Neuronal stem cell (in vitro differentiated cells): Measurements from ENCODE around the gene DCAF8.
A peak's percentile ranks its signal among the peaks of the same experiment; 100 is the strongest.

ENCODE experiments used
- DNase-seq: peaks from one replicate; pipeline ENCODE4 v3.0.0-alpha.2; 2013; ENCODE audit warnings: low spot score
- H2AFZ ChIP-seq: one replicate; pipeline ENCODE4 v1.6.1; 2013; ENCODE audit warnings: mild to moderate bottlenecking, low read length, inconsistent platforms
- H2AK5ac ChIP-seq: 2 replicates; pipeline ENCODE4 v1.6.1; 2013; ENCODE audit warnings: low read depth, mild to moderate bottlenecking, inconsistent platforms, low read length, moderate library complexity, mixed read lengths
- H2BK120ac ChIP-seq: 2 replicates; pipeline ENCODE4 v1.6.1; 2013; ENCODE audit warnings: low read depth, mild to moderate bottlenecking, inconsistent platforms, low read length, moderate library complexity, mixed read lengths
- H2BK12ac ChIP-seq: one replicate; pipeline ENCODE4 v1.6.1; 2013; ENCODE audit warnings: low read length, inconsistent platforms
- H2BK15ac ChIP-seq: 2 replicates; pipeline ENCODE4 v1.6.1; 2013; ENCODE audit warnings: mild to moderate bottlenecking, low read length, inconsistent platforms, mixed read lengths
- H2BK5ac ChIP-seq: one replicate; pipeline ENCODE4 v1.6.1; 2013; ENCODE audit warnings: inconsistent platforms, mild to moderate bottlenecking, low read length, moderate library complexity
- H3K14ac ChIP-seq: one replicate; pipeline ENCODE4 v1.6.1; 2013; ENCODE audit warnings: low read length, inconsistent platforms
- H3K18ac ChIP-seq: 2 replicates; pipeline ENCODE4 v1.6.1; 2013; ENCODE audit warnings: low read length, inconsistent platforms
- H3K23ac ChIP-seq: 2 replicates; pipeline ENCODE4 v1.6.1; 2013; ENCODE audit warnings: low read depth, mild to moderate bottlenecking, mixed read lengths, low read length, inconsistent platforms; ENCODE audit not compliant: poor library complexity
- H3K27ac ChIP-seq: replicated peaks from 3 replicates; pipeline ENCODE4 v1.5.1; 2013; ENCODE audit warnings: low read length, inconsistent platforms
- H3K27me3 ChIP-seq, 3 experiments: 2 replicates each; pipeline ENCODE4 v1.6.1; 2013; ENCODE audit warnings: low read length in 3 of 3, mild to moderate bottlenecking in 2 of 3, inconsistent platforms in 1 of 3, low read depth in 1 of 3, mixed read lengths in 1 of 3, moderate library complexity in 1 of 3; ENCODE audit not compliant: control insufficient read depth in 3 of 3, insufficient read depth in 3 of 3
- H3K36me3 ChIP-seq, 2 donors: replicated peaks in 1 of 2; 2 replicates each; pipeline ENCODE4 v1.6.1; 2013; ENCODE audit warnings: low read length in 2 of 2; ENCODE audit not compliant: control insufficient read depth in 2 of 2, insufficient read depth in 2 of 2
- H3K4ac ChIP-seq: 2 replicates; pipeline ENCODE4 v1.6.1; 2013; ENCODE audit warnings: inconsistent platforms, mild to moderate bottlenecking, low read length, moderate library complexity
- H3K4me1 ChIP-seq, 2 donors: 1 replicate in 1 of 2; 2 replicates in 1 of 2; pipeline ENCODE4 v1.6.1; 2013; ENCODE audit warnings: low read length in 2 of 2, low read depth in 1 of 2; ENCODE audit not compliant: control insufficient read depth in 2 of 2, insufficient read depth in 1 of 2
- H3K4me2 ChIP-seq: one replicate; pipeline ENCODE4 v1.6.1; 2013; ENCODE audit warnings: mild to moderate bottlenecking, low read length, inconsistent platforms; ENCODE audit not compliant: insufficient read depth, poor library complexity, severe bottlenecking
- H3K4me3 ChIP-seq, 2 donors: 2 replicates each; pipeline ENCODE4 v1.5.1; 2013; ENCODE audit warnings: low read length in 2 of 2, mild to moderate bottlenecking in 2 of 2, inconsistent platforms in 1 of 2, moderate library complexity in 1 of 2
- H3K79me1 ChIP-seq: one replicate; pipeline ENCODE4 v1.6.1; 2013; ENCODE audit warnings: low read depth, mild to moderate bottlenecking, inconsistent platforms, low read length, moderate library complexity
- H3K9ac ChIP-seq: one replicate; pipeline ENCODE4 v1.6.1; 2013; ENCODE audit warnings: mild to moderate bottlenecking, low read depth, low read length, inconsistent platforms; ENCODE audit not compliant: poor library complexity
- H3K9me3 ChIP-seq, 2 donors: replicated peaks in 1 of 2; 2 replicates each; pipeline versions ENCODE3 to v1.6.1; 2013; ENCODE audit warnings: low read length in 2 of 2, mild to moderate bottlenecking in 2 of 2, inconsistent platforms in 1 of 2, low read depth in 1 of 2, mixed read lengths in 1 of 2, moderate library complexity in 1 of 2; ENCODE audit not compliant: control insufficient read depth in 2 of 2, insufficient read depth in 1 of 2
- H4K8ac ChIP-seq: one replicate; pipeline ENCODE4 v1.6.1; 2013; ENCODE audit warnings: low read depth, mild to moderate bottlenecking, inconsistent platforms, low read length, moderate library complexity
- H4K91ac ChIP-seq: one replicate; pipeline ENCODE4 v1.6.1; 2013; ENCODE audit warnings: low read length, low read depth, mild to moderate bottlenecking, inconsistent platforms; ENCODE audit not compliant: poor library complexity
- WGBS, 2 donors: extraction: QIAGEN DNeasy Blood & Tissue Kit; methylation state at CpG; one replicate each; pipeline ENCODE4 v1.1.7; 2013; ENCODE audit warnings: missing lambda C conversion rate in 2 of 2, mixed read lengths in 1 of 2; ENCODE audit not compliant: insufficient read length in 2 of 2, insufficient replicate concordance in 1 of 2; ENCODE audit errors: extremely low coverage in 2 of 2; 5-methylcytosine and 5-hydroxymethylcytosine counted together

DCAF8 gene

DNA sequence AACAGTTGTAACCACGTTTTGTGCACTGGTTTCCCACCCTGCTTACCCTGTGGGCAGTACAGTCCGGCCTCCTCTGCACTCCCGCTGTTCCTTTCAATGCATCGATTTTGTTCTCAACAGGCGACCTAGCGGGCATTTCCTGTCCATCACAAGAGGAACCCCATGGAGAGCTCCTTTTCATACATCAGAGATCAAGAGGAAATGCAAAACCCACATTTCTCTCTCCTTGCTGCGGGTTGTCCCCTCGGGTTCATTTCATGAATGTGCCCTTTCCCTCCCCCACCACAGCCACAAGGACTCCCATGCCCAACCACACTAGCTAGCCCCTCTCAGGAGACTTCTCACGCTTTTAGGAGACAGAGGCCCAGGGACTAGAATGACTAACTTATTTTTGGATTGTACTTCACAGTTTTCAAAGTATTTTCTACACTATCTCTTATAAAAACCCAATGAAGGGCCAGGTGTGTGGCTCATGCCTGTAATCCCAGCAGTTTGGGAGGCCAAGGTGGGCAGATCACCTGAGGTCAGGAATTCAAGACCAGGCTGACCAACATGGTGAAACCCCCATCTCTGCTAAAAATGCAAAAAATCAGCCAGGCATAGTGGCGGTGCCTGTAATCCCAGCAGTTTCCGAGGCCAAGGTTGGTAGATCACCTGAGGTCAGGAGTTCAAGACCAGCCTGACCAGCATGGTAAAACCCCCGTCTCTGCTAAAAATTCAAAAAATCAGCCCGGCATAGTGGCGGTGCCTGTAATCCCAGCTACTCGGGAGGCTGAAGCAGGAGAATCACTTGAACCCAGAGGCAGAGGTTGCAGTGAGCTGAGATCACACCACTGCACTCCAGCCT, 92.6 kb downstream of the DCAF8 start:
- Histone ChIP-seq H3K4ac (no peak overlapping the region), H3K9ac (no peak overlapping the region), H3K79me1 (no peaks in the 10 kb centered on the region), H3K27me3 (no peaks in the 10 kb centered on the region), H2AK5ac (no peak overlapping the region), H4K8ac (no peak overlapping the region), H3K18ac (no peak overlapping the region), H3K36me3 (no peaks in the 10 kb centered on the region), H2BK5ac (no peak overlapping the region), H3K4me2 (peak overlapping the region; percentile 30), H3K23ac (no peak overlapping the region), H3K14ac (no peak overlapping the region), H3K9me3 (no peaks in the 10 kb centered on the region), H4K91ac (no peak overlapping the region), H2AFZ (no peak overlapping the region), H3K4me1 (peaks cover 11 to 39% of the 10 kb centered on the region in 2 donors), H3K27ac (peak overlapping the region; percentile 51), H2BK120ac (no peak overlapping the region), H3K4me3 (no peak overlapping the region), H2BK12ac (no peak overlapping the region), H2BK15ac (no peak overlapping the region)
- peak; percentile 67 for DNase-seq
- WGBS, 2 donors: no CpG with 5 or more reads among the region's 15 CpGs

DNA sequence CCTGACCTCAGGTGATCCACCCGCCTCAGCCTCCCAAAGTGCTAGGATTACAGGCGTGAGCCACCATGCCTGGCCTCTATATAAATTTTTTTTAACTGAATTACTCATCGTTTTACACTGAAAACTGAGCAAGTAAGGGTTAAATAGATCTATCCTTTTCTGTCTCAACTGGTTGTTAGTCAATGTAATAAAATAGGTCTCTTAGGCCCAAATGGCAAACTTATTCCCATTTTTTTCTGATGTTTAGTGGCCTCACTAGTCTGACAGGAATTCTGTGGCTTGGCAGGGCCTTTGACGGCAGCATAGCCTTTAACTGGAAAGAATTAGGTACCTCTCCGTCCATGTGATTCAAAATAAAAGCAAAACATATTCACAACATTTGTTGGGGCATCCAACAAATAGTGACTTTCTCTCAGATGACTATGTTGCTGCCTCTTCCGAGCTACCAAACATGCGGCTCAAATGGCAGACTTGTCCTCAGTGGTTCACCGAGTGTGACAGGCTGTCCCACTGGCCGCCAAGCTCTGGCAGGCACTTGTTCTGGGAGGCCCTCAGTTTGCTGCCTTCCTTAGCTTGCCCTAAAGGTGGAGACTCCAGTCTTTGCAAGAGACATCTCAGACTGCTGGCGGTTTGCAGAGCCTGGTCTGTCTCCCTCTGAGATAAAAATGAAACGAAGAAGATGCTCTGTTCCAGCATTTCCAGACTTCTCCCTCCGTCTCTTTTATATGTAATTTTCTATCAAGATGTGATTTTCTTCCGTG, 93.6 kb downstream of the DCAF8 start:
- Histone ChIP-seq H2AK5ac (no peak overlapping the region), H3K27me3 (no peaks in the 10 kb centered on the region), H2BK120ac (no peak overlapping the region), H3K9ac (no peak overlapping the region), H2BK12ac (no peak overlapping the region), H3K23ac (no peak overlapping the region), H3K27ac (peak overlapping the region; percentile 3), H3K4me1 (peaks cover 11 to 39% of the 10 kb centered on the region in 2 donors), H4K8ac (no peak overlapping the region), H2AFZ (peak overlapping the region; percentile 47), H3K79me1 (no peaks in the 10 kb centered on the region), H3K36me3 (no peaks in the 10 kb centered on the region), H2BK15ac (no peak overlapping the region), H4K91ac (no peak overlapping the region), H2BK5ac (no peak overlapping the region), H3K14ac (no peak overlapping the region), H3K4me2 (no peak overlapping the region), H3K18ac (no peak overlapping the region), H3K4me3 (peak overlapping the region in 1 of 2 donors; percentile 10), H3K9me3 (peaks cover 0 to 7% of the 10 kb centered on the region in 2 donors), H3K4ac (no peak overlapping the region)
- DNase-seq: peak; percentile 32
- no CpG with 5 or more reads among the region's 13 CpGs for WGBS, 2 donors

- no CpG with 5 or more reads among the region's 5 CpGs for WGBS, 2 donors
- no peak overlapping the region for H3K18ac ChIP-seq
- no peak overlapping the region for H4K8ac ChIP-seq
- DNase-seq: no peak
- H4K91ac ChIP-seq: no peak overlapping the region
- no peak overlapping the region for H2BK15ac ChIP-seq
- peaks cover 0 to 7% of the 10 kb centered on the region in 2 donors for H3K9me3 ChIP-seq
- no peak overlapping the region for H3K9ac ChIP-seq
- H3K79me1 ChIP-seq: no peaks in the 10 kb centered on the region
- no peak overlapping the region for H3K4me2 ChIP-seq
- no peak overlapping the region for H3K23ac ChIP-seq
- no peak overlapping the region for H2BK5ac ChIP-seq
- H3K14ac ChIP-seq: no peak overlapping the region
- no peaks in the 10 kb centered on the region for H3K27me3 ChIP-seq
- H2AFZ ChIP-seq: no peak overlapping the region
- no peak overlapping the region for H3K4me3 ChIP-seq
- no peaks in the 10 kb centered on the region for H3K36me3 ChIP-seq
- no peak overlapping the region for H3K27ac ChIP-seq
- no peak overlapping the region for H3K4ac ChIP-seq
- H2AK5ac ChIP-seq: no peak overlapping the region
- H2BK12ac ChIP-seq: no peak overlapping the region
- H2BK120ac ChIP-seq: no peak overlapping the region
- H3K4me1 ChIP-seq: peaks cover 11 to 39% of the 10 kb centered on the region in 2 donors
These were observed 94.3 kb downstream of the DCAF8 start for GRCh38 chr1:160168016-160168415.

GRCh38 chr1:160167580-160167979, 94.8 kb downstream of the DCAF8 start:
- no peak overlapping the region for H3K4me3 ChIP-seq
- H2BK12ac ChIP-seq: no peak overlapping the region
- H3K4me1 ChIP-seq: peaks cover 11 to 36% of the 10 kb centered on the region in 2 donors
- H3K9me3 ChIP-seq: peaks cover 0 to 7% of the 10 kb centered on the region in 2 donors
- H2AK5ac ChIP-seq: no peak overlapping the region
- H3K27me3 ChIP-seq: no peaks in the 10 kb centered on the region
- no peak overlapping the region for H3K9ac ChIP-seq
- H3K4ac ChIP-seq: no peak overlapping the region
- H2AFZ ChIP-seq: no peak overlapping the region
- H3K4me2 ChIP-seq: no peak overlapping the region
- H4K8ac ChIP-seq: no peak overlapping the region
- no peak overlapping the region for H4K91ac ChIP-seq
- H3K79me1 ChIP-seq: no peaks in the 10 kb centered on the region
- H2BK120ac ChIP-seq: no peak overlapping the region
- no peak for DNase-seq
- WGBS, 2 donors: no CpG with 5 or more reads among the region's 6 CpGs
- H3K14ac ChIP-seq: no peak overlapping the region
- H3K18ac ChIP-seq: no peak overlapping the region
- no peak overlapping the region for H3K23ac ChIP-seq
- no peak overlapping the region for H2BK15ac ChIP-seq
- H2BK5ac ChIP-seq: no peak overlapping the region
- no peak overlapping the region for H3K27ac ChIP-seq
- no peaks in the 10 kb centered on the region for H3K36me3 ChIP-seq
